ENCODE results near the gene HCFC1.

The HCFC1 gene

GRCh38 chrX:153974726-153975286 is 3.2 kb upstream of the HCFC1 start:
- no peak for DNase-seq (ENCODE audit: low read depth in 1 of 2, low spot score in 1 of 2)

GRCh38 chrX:153974003-153974725 is 2.5 kb upstream of the HCFC1 start:
- DNase-seq (ENCODE audit: low read depth in 1 of 2, low spot score in 1 of 2) = no peak

GRCh38 chrX:153973127-153974002 is 1.7 kb upstream of the HCFC1 start:
- no peak for DNase-seq (ENCODE audit: low read depth in 1 of 2, low spot score in 1 of 2)

DNA sequence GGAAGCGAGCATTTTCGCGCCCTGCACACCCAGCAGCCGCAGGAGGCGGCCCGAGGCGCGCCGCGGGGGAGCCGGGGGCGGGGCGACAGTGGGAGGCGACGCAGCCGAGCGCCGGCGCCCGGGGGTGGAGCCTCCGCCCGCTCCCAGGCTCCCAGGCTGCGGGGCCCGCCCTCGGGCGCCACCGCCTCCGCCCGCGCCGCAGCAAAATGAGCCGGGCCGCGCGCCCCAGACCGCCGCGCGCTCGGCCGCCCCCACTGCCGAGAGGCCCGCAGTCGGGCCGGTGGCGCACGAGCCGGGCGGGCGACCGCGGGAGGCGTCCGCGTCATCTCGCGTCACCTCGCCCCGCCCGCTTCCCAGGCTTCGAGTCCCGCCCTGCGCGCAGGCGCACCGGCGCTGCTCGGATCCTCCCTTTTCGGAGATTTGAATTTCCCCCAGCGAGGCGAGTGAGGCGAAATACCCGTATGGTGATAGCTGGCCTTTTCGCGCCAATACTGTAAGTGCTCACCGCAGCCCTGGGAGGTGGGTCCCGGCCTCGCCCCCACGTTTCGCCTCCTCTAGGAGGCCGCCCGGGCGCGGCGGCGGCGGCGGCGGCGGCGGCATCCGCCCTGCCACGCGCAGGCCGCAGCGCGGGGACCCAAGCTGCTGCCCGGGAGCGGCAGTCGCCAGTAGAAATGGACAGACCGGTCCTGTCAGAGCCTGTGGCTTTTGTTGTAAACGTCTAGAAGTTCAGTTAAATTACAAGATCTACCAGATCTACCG is 929 bp upstream of the HCFC1 start, which contains the start of gene TMEM187:
TMEM187 (plus strand) TSS at position 387 of the 759 bp plus-strand sequence. CDS start 9,309 bp downstream, outside the sequence.
- DNase-seq (ENCODE audit: low read depth in 1 of 2, low spot score in 1 of 2) = peak; percentile 60 to 87

DNA sequence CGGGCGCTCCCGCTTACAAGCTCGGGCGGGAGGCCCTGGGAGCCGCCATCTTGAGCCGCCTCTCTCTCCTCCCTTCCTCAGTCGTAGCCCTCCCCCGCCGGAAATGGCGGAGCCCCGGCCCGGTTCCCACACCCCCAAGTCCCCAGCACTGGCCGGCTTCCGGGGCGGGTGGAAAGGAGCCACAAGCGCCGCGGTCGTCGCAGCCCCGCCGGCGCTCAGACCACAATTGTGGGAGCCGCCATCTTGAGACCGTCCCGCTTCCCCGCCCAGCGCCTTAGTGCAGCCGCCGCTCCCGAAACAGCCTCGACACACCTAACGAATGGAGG is 531 bp downstream of the HCFC1 start:
- peak; percentile 69 to 87 for DNase-seq (ENCODE audit: low read depth in 1 of 2, low spot score in 1 of 2)

- DNase-seq (ENCODE audit: low read depth in 1 of 2, low spot score in 1 of 2) = no peak
Observed at GRCh38 chrX:153970357-153971123, 1.1 kb downstream of the HCFC1 start.

DNA sequence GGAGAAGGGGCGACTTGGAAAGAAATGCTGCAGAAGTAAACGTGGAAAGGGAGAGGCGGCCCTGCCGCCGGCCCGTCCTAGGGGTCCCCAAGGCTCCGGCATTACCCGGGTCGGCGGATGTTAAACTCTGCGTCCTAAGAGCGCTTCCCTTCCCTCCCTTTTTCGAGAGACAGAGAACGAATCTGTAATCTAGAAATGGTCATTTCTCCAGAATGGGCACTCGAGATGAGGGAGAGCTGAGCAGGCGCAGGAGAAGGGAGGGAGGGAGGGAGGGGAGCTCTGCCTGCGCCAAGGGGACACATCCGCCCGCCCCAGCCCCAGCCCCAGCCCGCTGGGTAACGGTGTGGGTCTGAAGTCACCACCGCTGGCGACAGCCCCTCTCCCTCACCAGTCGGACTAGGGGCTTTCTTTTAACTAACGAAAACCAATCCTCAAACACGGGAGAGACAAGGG is 1.7 kb downstream of the HCFC1 start:
- no peak for DNase-seq (ENCODE audit: low read depth in 1 of 2, low spot score in 1 of 2)

DNA sequence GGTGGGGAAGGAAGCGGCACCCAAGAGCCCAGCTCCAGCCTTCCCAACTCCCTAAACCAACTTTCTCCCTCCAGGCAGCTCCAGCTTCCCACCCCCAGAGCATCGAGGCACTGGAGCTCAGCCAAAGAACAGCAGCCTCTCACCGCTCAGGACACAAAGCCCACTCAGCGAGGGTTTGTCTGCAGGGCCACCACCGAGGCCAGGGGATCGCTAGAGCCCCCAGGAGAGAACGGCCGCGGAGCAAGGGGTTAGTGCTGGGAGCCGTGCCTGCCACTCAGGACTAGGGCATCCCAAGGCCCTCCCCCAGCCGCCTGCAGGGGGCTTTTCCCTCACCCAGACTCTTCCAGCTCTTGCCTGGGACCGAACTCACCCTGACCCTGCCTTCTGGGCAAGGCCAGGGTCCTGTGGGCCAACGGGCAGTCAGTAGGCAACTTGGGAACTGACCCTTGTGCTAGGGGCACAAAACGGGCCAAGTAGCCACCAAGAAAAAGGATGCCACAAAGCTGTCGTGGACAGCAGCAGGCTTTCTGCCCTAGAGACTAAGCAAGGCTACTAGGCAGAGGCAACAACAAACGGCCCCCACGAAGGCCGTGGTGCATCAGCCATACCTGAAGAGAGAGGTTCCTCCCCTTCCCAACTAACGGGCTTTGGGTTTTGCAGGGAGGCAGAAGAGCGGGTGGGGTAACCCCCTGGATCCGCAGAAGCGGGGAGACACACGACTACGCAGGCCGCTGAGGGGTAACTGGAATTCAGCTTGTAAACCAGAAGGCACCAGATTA is 2.3 kb downstream of the HCFC1 start:
- DNase-seq (ENCODE audit: low read depth in 1 of 2, low spot score in 1 of 2) = no peak

DNA sequence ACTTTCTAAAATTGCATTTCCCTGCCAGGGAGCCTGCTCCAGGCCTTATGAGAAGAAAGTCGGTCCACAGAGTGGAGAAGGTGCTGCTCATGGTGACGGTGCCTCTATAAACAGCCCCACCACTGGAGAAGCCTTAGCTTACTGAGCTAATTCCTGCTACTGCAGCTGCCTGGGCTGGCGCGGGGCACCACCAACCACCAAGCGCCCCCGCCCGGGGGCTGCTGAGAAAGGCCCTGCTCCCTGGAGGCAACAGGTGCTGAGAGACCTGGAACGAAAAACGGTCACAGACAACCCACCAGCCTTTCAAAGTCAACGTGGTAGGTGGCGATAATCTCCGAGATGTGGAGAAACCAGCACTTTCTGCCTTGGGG is 2.9 kb downstream of the HCFC1 start:
- no peak for DNase-seq (ENCODE audit: low read depth in 1 of 2, low spot score in 1 of 2)

DNA sequence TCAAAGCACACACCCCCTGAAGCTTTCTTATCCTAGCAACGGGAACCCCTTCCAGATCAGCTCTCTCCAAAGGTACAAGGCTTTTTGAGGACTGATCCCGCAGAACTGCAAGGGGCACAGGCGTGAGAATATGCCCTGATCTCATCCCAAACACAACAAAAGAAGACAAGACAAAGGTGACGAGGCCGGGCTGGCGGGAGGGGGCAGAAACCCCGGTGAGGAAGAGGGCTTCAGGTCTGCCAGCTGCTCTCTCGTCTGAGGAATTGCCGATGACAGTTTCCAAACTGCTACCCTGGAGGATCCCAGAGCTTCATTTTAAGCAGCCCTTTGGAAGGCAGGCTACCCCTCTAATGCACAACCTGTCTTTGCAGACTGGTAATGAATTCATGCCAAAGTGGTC is 3.4 kb downstream of the HCFC1 start:
- DNase-seq (ENCODE audit: low read depth in 1 of 2, low spot score in 1 of 2) = no peak

DNA sequence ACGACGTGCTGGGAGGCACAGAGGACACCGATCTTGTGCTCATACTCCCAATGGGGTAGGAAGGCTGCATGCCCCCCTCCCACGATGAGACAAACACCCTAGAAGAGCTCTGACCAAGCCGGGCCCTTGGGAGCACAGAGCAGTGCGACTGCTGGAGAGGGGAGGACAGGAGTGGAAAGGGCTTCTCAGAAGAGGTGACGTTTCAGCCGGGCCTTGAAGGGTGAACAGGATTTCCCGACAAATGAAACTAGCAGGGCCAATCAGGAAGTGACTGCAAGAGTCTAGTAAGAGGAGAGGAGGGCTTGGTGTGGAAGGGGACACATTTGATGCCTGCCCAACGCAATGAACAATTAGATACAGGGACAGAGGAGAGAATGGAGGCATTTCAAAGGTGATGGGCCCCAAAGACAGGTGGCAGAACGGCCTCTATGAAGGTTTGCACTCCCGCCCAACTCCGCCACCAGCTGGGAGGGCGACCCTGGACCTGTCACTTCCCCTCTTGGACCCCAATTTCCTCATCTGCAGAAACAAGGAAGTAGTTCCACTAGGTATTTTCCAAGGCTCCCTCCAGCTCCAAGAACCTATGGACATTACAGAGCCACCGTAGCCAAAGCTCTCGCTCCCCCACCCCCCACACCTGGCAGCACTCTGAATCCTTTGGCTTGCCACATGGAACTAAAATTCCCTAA is 3.9 kb downstream of the HCFC1 start:
- no peak for DNase-seq (ENCODE audit: low read depth in 1 of 2, low spot score in 1 of 2)

DNA sequence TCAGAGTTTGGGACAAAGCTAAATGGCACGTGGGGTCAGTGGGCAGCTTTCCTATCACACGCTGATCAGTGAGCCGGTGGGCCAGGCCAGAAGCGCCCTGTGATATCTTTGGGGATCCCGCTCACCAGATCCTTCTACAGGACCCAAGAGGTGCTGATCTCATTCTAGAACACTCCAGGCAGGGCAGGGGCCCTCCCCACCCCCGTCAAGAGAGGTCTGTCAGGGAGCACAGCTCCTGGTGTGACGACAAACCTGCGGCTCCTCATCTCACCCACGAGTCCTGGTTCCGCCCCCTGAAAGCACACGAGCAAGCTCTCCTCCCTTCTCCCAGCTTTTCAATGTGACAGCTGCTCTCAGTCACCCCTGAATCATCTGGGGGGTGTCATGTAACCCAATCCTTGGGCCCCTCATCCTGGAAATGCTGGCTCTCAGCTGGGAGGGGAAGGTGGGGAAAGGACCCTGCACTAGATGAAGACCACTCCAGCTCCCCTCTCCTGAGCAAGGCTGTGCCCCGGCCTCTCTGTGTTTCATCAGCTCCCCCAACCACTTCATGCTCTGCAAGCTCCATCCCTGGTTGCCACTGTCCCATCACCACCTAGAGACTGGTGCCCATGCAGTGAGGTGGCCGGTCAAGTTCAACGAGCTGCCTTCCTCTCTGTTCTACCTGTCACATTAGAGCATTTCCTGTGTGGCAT is 4.6 kb downstream of the HCFC1 start:
- no peak for DNase-seq (ENCODE audit: low read depth in 1 of 2, low spot score in 1 of 2)

- DNase-seq (ENCODE audit: low read depth in 1 of 2, low spot score in 1 of 2) = no peak
Observed at GRCh38 chrX:153966283-153966688, 5.3 kb downstream of the HCFC1 start.

GRCh38 chrX:153965406-153965805 is 6.2 kb downstream of the HCFC1 start:
- DNase-seq (ENCODE audit: low read depth in 1 of 2, low spot score in 1 of 2) = no peak

GRCh38 chrX:153964105-153964504 is 7.5 kb downstream of the HCFC1 start:
- DNase-seq (ENCODE audit: low read depth in 1 of 2, low spot score in 1 of 2) = no peak

- DNase-seq (ENCODE audit: low read depth in 1 of 2, low spot score in 1 of 2) = no peak
Observed at GRCh38 chrX:153963546-153963945, 8.1 kb downstream of the HCFC1 start.

DNA sequence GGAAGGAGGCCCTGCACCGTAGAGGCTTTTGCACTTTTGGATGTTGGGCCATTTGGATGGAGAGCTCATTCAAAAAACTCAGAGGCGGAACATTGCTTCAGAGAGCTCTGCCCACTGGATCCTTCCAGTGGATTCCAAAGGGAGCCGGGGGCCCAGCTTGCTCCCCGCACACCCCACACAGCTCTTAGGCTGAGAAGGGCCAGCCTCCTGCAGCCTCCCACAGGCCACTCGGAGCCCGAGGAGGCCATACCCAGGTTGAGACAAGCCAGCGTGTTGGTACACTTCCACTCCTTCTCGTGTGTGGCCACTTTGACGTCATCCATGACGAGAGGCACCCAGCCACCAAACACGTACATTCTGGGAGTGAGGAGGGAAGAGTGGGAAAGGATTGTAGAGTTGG is 10.3 kb downstream of the HCFC1 start:
- DNase-seq (ENCODE audit: low read depth in 1 of 2, low spot score in 1 of 2) = no peak

GRCh38 chrX:153960786-153961185 is 10.8 kb downstream of the HCFC1 start:
- DNase-seq (ENCODE audit: low read depth in 1 of 2, low spot score in 1 of 2) = no peak

DNA sequence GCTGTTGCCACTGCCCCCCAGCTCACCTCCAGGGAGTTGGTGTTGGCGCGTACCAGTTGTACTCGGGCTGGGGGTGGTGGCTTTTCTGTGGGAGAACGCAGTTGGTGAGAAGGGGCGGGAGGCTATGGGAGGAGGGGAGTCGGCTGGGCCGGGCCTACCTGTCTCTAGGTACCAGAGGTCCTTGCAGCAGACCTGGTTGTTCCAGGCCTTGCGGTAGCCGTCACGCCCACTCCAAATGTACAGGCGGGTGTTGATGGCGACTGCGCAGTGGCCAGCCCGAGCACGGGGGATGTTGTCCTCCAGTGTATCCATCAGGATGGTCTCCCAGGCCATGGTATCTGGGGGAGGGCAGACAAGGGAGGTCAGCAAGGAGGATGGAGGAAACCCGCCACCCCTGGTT is 11.5 kb downstream of the HCFC1 start:
- no peak for DNase-seq (ENCODE audit: low read depth in 1 of 2, low spot score in 1 of 2)
